SKM-1 (cell line): ENCODE data around the gene TSGA10IP.

Experiments
- DNase-seq: peaks from one replicate; lab custom pipeline; 2025; ENCODE audit not compliant: unreplicated experiment; lab: John Stamatoyannopoulos, UW

TSGA10IP gene

GRCh38 chr11:65917434-65918210, 27.7 kb upstream of the TSGA10IP start:
- DNase-seq, result no peak

DNA sequence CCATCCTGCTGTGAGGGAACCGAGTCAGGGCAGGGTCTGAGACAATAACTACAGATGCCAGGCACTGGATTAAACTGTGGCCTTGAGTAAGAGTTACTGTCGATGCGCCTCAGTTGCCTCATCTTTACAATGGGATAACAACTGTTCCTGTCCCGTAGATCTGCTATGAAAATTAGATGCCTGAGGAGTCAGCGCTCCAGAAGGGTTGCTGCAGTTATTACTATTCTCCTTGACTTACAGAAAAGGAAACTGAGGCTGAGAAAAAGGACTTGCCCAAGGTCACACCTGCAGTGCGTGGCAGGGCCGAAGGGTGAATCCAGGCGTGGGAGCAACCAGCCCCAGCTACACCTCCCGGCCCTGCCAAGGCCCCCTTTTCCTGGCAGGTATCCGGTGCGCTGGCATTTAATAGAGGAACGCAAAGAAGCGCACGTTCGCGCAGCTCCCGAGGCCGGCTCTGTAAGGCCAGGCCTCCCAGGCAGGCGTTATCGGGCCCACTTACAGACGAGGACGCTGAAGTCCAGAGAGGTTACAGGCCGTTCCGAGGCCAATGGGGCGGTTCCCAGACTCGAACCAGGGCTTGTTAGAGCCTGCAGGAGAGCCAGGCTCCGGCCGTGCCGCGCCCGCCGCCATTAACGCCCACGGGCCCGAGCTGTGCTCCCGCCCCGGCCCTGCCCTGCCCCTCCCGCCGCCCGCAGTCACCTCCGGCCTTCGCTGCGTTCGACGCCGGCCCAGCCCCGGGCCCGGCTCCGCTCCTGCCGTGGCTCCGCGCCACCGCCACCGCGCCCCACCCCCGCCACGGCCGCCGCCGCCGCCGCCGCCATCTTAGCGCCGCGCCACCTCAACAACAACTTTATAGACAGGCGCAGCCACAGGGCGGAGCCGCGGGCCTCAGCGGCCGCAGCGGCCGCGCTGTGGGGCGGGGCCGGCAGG, 26.8 kb upstream of the TSGA10IP start, which contains the start of gene C11orf68:
TSS of gene C11orf68 (minus strand) at position 852 of the 930 bp plus-strand sequence. CDS start at position 821, 31 bp downstream.
- DNase-seq, result no peak

GRCh38 chr11:65919141-65919572, 26.1 kb upstream of the TSGA10IP start, which contains the start of gene DRAP1:
Gene DRAP1, plus strand, starts transcription at chr11:65919426. Its CDS starts 76 bp downstream, at chr11:65919502.
- peak; percentile 94 for DNase-seq

DNA sequence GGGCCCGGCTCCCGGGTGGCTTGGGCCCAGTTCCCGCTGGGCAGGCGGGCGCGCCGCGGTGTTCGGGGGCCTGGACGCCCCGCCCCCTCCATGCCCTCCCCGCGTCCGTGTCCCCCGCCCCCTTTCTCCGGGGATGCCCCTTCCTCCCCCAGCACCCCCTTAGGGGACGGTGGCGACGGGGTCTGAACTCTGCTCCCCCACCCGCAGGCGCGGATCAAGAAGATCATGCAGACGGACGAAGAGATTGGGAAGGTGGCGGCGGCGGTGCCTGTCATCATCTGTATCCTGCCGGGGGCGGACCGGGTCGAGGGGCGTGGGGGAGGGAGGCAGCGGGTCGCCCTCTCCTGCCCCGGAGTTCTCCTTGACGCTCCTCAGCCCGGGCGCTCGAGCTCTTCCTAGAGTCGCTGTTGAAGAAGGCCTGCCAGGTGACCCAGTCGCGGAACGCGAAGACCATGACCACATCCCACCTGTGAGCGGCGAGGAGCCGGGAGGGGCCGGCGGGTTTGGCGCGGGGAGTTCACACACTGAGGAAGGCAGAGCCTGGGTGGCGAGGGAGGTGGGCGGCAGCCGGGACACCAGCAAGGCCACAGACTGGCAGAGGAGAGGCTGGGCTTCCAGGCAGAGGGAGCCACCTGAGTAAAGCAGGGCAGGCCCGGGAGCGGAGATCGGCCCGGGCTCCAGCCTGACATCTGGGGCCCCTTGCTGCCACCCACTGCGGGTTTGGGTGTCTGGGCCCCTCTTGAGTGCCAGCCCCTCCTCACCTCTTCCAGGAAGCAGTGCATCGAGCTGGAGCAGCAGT, 25.5 kb upstream of the TSGA10IP start:
- DNase-seq, result no peak

GRCh38 chr11:65920372-65920802, 24.9 kb upstream of the TSGA10IP start:
- DNase-seq, result no peak

- DNase-seq, result no peak
These were observed 24.2 kb upstream of the TSGA10IP start for GRCh38 chr11:65921033-65921555.

GRCh38 chr11:65921876-65922275, 23.4 kb upstream of the TSGA10IP start:
- DNase-seq, result no peak

GRCh38 chr11:65922565-65922964, 22.7 kb upstream of the TSGA10IP start:
- DNase-seq, result no peak

DNA sequence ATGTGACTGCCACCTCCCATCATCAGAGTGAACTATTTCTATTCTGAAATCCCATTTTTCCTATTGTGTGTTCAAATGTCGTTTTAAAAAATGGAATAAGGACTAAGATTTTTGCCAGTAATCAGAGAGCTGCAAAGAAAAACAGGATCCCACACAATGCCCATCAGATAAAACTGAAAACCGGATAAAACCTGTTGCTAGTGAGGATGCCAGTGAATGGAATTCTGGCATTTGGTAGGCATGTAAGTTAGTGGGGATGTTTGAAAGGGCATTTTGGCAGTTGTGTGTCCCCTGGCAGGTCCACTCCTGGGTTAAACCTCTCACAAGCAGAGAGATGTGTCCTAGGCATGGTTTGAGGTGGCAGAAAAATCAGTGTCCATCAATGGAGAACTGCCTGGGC, 19.9 kb upstream of the TSGA10IP start:
- DNase-seq, result no peak

DNA sequence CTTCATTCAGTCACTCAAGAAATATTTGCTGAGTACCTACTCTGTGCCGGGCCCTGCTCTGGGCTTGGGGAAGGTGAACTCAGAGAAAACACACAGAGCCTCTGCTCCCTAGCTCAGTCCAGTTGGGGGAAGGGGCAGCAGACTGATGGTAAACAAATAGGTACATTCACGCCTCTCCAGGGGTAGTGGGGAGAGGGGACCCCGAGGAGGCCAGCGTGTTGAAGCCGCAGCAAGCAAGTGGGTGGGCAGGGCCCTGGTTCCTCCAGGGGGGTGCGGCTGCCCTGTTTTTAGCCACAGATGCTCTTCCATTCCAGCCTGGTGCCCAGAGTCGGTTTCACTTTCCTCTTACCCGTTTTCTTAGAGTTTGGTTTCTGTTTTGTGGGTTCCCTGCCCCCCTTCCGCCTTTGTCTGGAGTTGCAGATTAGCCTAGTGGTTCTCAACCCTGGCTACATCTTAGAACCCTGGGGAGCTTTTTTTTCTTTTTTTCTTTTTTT, 17.3 kb upstream of the TSGA10IP start:
- no peak for DNase-seq

GRCh38 chr11:65928667-65929066, 16.6 kb upstream of the TSGA10IP start:
- no peak for DNase-seq

DNA sequence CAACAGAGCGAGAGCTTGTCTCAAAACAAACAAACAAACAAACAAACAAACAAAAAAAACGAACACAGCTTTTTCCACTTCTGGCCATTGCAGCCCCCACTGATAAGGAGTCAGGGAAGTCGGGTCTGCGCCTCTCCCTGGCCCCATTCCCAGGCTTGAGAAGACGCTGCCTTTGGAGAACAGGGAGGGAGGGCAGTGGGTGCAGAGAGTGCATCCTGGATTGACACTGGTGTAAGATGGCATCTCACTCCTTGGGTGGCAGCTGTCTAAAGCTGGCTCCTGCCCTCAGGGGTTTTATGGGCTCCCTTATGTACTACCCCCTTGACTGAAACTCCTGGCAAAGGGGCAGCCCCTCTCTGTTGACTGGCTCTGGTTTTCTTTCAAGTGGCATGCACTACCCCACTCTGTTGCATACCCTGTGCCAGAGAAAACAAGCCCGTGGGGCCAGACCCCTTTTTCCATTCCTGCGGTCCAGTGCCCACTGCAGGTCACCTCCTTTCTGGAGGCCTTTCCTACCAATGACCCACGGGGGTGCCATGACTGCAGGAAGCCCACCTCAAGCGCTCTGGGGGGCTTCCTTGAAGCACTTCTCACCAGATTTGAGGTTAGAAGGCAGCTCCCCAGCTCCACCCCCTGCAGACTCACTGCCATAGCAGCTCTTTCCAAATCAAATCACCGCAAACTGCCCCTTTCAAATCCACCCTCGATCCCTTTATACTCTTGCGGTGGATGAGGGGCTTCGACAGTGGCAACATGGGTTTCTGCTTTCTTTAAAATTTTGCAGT, 13.3 kb upstream of the TSGA10IP start:
- DNase-seq, result no peak

- DNase-seq, result no peak
These were observed 12.7 kb upstream of the TSGA10IP start for GRCh38 chr11:65932558-65932919.

DNA sequence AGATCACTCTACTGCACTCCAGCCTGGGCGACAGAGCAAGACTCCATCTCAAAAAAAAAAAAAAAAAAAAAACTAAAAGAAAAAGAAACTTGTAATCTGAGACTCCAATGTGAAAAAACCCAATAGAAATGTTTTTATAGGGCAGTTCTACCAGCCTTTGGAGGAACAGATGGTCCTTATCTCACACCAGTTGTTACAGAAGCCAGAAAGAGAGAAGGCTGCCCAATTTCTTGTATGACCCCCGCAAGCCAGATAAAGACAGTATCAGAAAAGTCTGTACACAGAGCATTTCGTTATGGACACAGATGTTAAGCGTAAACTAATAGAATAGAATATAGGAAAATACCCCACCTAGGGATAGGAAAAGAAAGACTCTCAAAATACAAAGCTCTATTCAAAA, 11.3 kb upstream of the TSGA10IP start:
- DNase-seq, result no peak

GRCh38 chr11:65937766-65938165, 7.5 kb upstream of the TSGA10IP start:
- DNase-seq, result no peak

- no peak for DNase-seq
These were observed 3.5 kb upstream of the TSGA10IP start for GRCh38 chr11:65941720-65942310.

GRCh38 chr11:65942531-65942930, 2.7 kb upstream of the TSGA10IP start:
- no peak for DNase-seq

GRCh38 chr11:65944191-65944590, 1.1 kb upstream of the TSGA10IP start:
- DNase-seq, result no peak

GRCh38 chr11:65944767-65945166, 513 bp upstream of the TSGA10IP start:
- DNase-seq, result no peak
